SJCRH30 (cell line): ENCODE results near the gene ETFRF1. TPM values are rescaled to one million over a fixed set of nuclear protein-coding genes. Genes with fewer than 3 reads are reported as not detected.

Source experiments
- DNase-seq, 2 experiments: peaks; one replicate each; pipeline ENCODE4 v3.0.0-alpha.2; 2015 to 2020
- H3K27ac ChIP-seq: fragments of 250-450 bp; sonication (Bioruptor Pico); 2 replicates; pipeline ENCODE4 v1.5.1; 2020; ENCODE audit warnings: mild to moderate bottlenecking, moderate library complexity
- H3K27me3 ChIP-seq: fragments of 250-450 bp; sonication (Bioruptor Pico); 2 replicates; pipeline ENCODE4 v1.5.1; 2020; ENCODE audit warnings: mild to moderate bottlenecking, moderate library complexity
- H3K36me3 ChIP-seq: fragments of 250-450 bp; sonication (Bioruptor Pico); 2 replicates; pipeline ENCODE4 v1.5.1; 2020; ENCODE audit warnings: mild to moderate bottlenecking, moderate library complexity
- H3K4me1 ChIP-seq: fragments of 250-450 bp; sonication (Bioruptor Pico); 2 replicates; pipeline ENCODE4 v1.5.1; 2020; ENCODE audit warnings: mild to moderate bottlenecking, moderate library complexity
- H3K4me3 ChIP-seq: fragments of 250-450 bp; sonication (Bioruptor Pico); 2 replicates; pipeline ENCODE4 v1.5.1; 2020; ENCODE audit warnings: mild to moderate bottlenecking, moderate library complexity
- H3K9me3 ChIP-seq: fragments of 250-450 bp; sonication (Bioruptor Pico); replicated peaks from 2 replicates; pipeline ENCODE4 v1.5.1; 2020; ENCODE audit warnings: mild to moderate bottlenecking, moderate library complexity
- total RNA-seq: library from RNA; depleted of rRNA; stranded (reverse); fragments of >200 nt; shearing (Covaris generic); gene quantifications from 2 replicates; pipeline ENCODE4 v1.2.3, GENCODE V29; 2014; rRNA removed

ETFRF1 gene, protein sequence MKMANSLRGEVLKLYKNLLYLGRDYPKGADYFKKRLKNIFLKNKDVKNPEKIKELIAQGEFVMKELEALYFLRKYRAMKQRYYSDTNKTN
- total RNA-seq = 23.7 and 27.1 TPM in 2 replicates

GRCh38 chr12:25195056-25195971 is at the start of gene ETFRF1, which contains the start of gene DNAI7:
TSS of gene ETFRF1 (plus strand) at chr12:25195237. CDS start at chr12:25203957, 8,720 bp downstream.
TSS of gene DNAI7 (minus strand) at chr12:25195160. CDS start at chr12:25195078, 82 bp downstream.
- Histone ChIP-seq H3K36me3 (no peaks in the 10 kb centered on the region), H3K4me1 (peaks cover 12% of the 10 kb centered on the region; the same call in 1 of the 2 replicates), H3K4me3 (peak within 1 kb of the TSS; percentile 71), H3K27ac (peak within 1 kb of the TSS; percentile 70), H3K27me3 (no peaks in the 10 kb centered on the region), H3K9me3 (no peaks in the 10 kb centered on the region)
- DNase-seq = peak; percentile 96 to 98

- no peaks in the 10 kb centered on the region for H3K9me3 ChIP-seq
- H3K4me3 ChIP-seq = no peak overlapping the region
- peaks cover 7% of the 10 kb centered on the region; the same call in 1 of the 2 replicates for H3K27me3 ChIP-seq
- H3K27ac ChIP-seq = no peak overlapping the region
- no peak for DNase-seq
- peaks cover 1% of the 10 kb centered on the region; the same call in 1 of the 2 replicates for H3K4me1 ChIP-seq
- no peaks in the 10 kb centered on the region for H3K36me3 ChIP-seq
These were observed 48.4 kb upstream of the ETFRF1 start for GRCh38 chr12:25146686-25147085.

DNA sequence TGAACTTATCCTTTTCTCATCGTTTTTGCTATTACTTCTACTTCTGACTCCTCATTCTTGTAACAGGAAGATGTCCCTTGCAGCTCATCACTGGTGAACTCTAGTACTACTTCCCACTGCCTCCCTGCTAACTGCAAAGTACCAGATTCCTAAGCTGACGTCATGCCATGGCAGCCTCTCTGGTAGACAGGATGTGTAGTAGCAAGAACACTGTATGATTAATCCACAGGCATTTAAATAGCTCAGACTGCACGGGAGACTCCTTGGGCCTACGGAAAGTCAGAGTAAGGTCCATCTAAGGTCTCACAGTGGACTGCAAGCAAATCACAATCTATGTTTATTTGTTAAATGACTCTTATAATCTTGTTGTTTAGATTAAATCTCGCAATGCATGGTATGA is 43.6 kb upstream of the ETFRF1 start:
- peaks cover 4% of the 10 kb centered on the region; the same call in 1 of the 2 replicates for H3K4me1 ChIP-seq
- H3K4me3 ChIP-seq = no peak overlapping the region
- no peaks in the 10 kb centered on the region for H3K27me3 ChIP-seq
- no peak overlapping the region for H3K27ac ChIP-seq
- H3K36me3 ChIP-seq = no peaks in the 10 kb centered on the region
- no peaks in the 10 kb centered on the region for H3K9me3 ChIP-seq
- peak; percentile 61 to 70 for DNase-seq

GRCh38 chr12:25152055-25152454 is 43.0 kb upstream of the ETFRF1 start:
- DNase-seq = no peak
- no peak overlapping the region for H3K4me3 ChIP-seq
- H3K36me3 ChIP-seq = no peaks in the 10 kb centered on the region
- H3K27ac ChIP-seq = no peak overlapping the region
- H3K9me3 ChIP-seq = no peaks in the 10 kb centered on the region
- no peaks in the 10 kb centered on the region for H3K27me3 ChIP-seq
- H3K4me1 ChIP-seq = peaks cover 4% of the 10 kb centered on the region; the same call in 1 of the 2 replicates

- Histone ChIP-seq H3K27ac (no peak overlapping the region), H3K4me1 (peaks cover 9% of the 10 kb centered on the region), H3K27me3 (no peaks in the 10 kb centered on the region), H3K4me3 (no peak overlapping the region), H3K9me3 (no peaks in the 10 kb centered on the region), H3K36me3 (no peaks in the 10 kb centered on the region)
- peak in 1 of 2 experiments; percentile 49 for DNase-seq
These were observed 39.9 kb upstream of the ETFRF1 start for GRCh38 chr12:25155022-25155576.

DNA sequence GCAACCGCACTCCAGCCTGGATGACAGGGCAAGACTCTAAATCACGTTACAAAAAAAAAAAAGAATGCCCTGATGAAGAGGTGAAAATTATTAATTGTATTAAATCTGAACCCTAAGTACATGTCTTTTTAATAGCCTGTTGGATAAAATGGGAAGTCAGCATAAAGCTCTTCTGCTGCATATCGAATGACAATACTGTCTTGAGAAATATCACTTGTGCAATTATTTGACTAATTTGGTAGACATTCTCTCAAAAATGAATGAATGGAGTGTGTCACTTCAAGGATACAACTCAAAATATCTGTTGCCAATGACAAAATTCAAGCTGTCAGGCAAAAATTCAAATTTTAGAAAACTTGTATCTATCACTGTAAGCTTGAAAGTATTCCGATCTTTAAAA is 39.0 kb upstream of the ETFRF1 start:
- H3K9me3 ChIP-seq = no peaks in the 10 kb centered on the region
- H3K4me3 ChIP-seq = no peak overlapping the region
- H3K4me1 ChIP-seq = peaks cover 9% of the 10 kb centered on the region
- no peak overlapping the region for H3K27ac ChIP-seq
- DNase-seq = no peak
- H3K27me3 ChIP-seq = no peaks in the 10 kb centered on the region
- H3K36me3 ChIP-seq = no peaks in the 10 kb centered on the region

GRCh38 chr12:25162866-25163265 is 32.2 kb upstream of the ETFRF1 start:
- Histone ChIP-seq H3K36me3 (no peaks in the 10 kb centered on the region), H3K4me1 (peaks cover 5% of the 10 kb centered on the region; the same call in 1 of the 2 replicates), H3K27me3 (no peaks in the 10 kb centered on the region), H3K9me3 (no peaks in the 10 kb centered on the region), H3K4me3 (no peak overlapping the region), H3K27ac (no peak overlapping the region)
- no peak for DNase-seq

- no peak overlapping the region for H3K27ac ChIP-seq
- no peaks in the 10 kb centered on the region for H3K36me3 ChIP-seq
- no peak overlapping the region for H3K4me3 ChIP-seq
- no peak for DNase-seq
- H3K9me3 ChIP-seq = peaks cover 2% of the 10 kb centered on the region; the same call in 1 of the 2 replicates
- peaks cover 7% of the 10 kb centered on the region; the same call in 1 of the 2 replicates for H3K4me1 ChIP-seq
- no peaks in the 10 kb centered on the region for H3K27me3 ChIP-seq
These were observed 12.3 kb upstream of the ETFRF1 start for GRCh38 chr12:25182765-25183164.

- no peaks in the 10 kb centered on the region for H3K27me3 ChIP-seq
- H3K27ac ChIP-seq = no peak overlapping the region
- no peaks in the 10 kb centered on the region for H3K36me3 ChIP-seq
- H3K9me3 ChIP-seq = 0 out of 2 replicates have a peak, but pooled peaks cover 2% of the 10 kb centered on the region
- DNase-seq = no peak
- H3K4me3 ChIP-seq = no peak overlapping the region
- peaks cover 21% of the 10 kb centered on the region for H3K4me1 ChIP-seq
These were observed 10.9 kb upstream of the ETFRF1 start for GRCh38 chr12:25184132-25184531.

DNA sequence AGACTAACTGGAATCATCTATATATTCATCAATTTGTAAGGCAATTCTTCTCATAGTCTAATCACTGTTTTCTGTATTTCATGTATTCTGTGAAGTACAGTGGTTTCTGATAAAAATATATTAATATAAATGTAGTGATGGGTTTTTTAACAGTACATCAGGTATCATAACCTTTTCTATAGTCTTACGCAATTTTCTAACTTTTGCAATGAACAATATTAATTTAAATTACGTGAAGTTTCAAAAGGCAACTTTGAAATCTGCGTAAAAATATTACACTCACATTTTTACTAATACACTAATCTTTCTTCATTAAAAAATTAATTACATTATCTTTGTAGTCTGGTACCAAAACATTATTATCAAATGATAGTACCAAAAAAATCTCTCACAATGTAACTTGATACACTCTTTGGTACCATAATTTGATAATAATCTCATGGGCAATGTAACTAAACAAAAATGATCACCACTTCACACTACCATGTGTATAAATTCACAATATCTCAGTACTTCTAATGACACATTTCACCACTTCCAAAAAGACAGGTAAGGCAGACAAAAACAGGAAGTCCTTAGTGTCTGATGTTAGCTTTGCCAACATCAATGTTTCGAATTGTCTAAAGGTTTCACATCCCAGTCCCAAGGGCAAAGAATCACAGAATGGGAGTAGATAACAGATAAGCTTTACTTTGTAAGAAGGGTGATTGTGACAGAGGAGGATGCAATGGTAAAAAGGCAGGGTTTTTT is 8.8 kb upstream of the ETFRF1 start:
- Histone ChIP-seq H3K4me3 (no peak overlapping the region), H3K36me3 (no peaks in the 10 kb centered on the region), H3K9me3 (0 out of 2 replicates have a peak, but pooled peaks cover 2% of the 10 kb centered on the region), H3K27ac (no peak overlapping the region), H3K27me3 (no peaks in the 10 kb centered on the region), H3K4me1 (peaks cover 38% of the 10 kb centered on the region)
- DNase-seq = no peak

GRCh38 chr12:25186788-25187402 is 8.1 kb upstream of the ETFRF1 start:
- DNase-seq = no peak
- H3K27me3 ChIP-seq = no peaks in the 10 kb centered on the region
- no peak overlapping the region for H3K4me3 ChIP-seq
- H3K36me3 ChIP-seq = no peaks in the 10 kb centered on the region
- H3K27ac ChIP-seq = no peak overlapping the region
- H3K9me3 ChIP-seq = 0 out of 2 replicates have a peak, but pooled peaks cover 2% of the 10 kb centered on the region
- H3K4me1 ChIP-seq = peaks cover 38% of the 10 kb centered on the region

DNA sequence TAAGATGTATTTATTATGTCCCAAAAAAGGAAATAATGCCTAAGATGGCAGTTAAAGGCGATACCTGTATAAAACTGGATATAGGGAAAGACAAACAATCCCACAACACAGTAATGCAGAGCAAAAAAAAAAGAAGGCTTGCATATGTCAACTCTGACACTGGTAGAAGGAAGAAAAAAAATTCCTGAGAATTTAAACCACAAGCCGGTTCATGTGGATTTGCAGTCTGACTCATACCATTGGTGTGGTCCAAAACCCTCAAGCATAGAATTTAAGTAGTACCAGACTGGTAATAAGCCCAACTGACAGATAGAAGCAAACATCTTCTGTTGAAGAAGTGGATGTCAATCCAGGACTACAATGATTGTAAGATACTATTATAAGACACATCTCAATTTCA is 7.3 kb upstream of the ETFRF1 start:
- Histone ChIP-seq H3K27me3 (no peaks in the 10 kb centered on the region), H3K4me3 (no peak overlapping the region), H3K4me1 (peaks cover 38% of the 10 kb centered on the region), H3K27ac (peak overlapping the region; percentile 93), H3K9me3 (0 out of 2 replicates have a peak, but pooled peaks cover 2% of the 10 kb centered on the region), H3K36me3 (no peaks in the 10 kb centered on the region)
- peak; percentile 33 to 59 for DNase-seq

DNA sequence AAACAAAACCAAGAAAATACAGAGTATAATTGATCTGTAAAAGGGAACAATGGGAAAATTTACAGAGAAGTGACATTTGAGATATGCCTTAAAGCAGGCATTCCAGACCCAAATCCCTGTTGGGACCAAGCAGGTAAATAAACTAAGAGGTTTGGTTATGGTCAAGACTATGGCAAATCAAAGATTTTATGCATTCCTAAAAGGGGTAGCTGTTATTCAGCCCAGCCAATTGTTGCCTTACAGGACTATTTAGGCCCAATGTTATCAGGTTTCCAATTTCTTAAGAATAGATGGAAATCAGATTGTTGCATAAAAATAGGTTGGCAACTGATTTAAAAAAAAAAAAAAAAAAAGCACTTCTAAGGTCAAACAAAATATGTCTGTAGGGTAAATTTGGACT is 5.4 kb upstream of the ETFRF1 start:
- H3K4me1 ChIP-seq = peaks cover 41% of the 10 kb centered on the region
- H3K27ac ChIP-seq = peak overlapping the region; percentile 93
- no peak overlapping the region for H3K4me3 ChIP-seq
- H3K27me3 ChIP-seq = no peaks in the 10 kb centered on the region
- DNase-seq = peak; percentile 38 to 62
- 0 out of 2 replicates have a peak, but pooled peaks cover 2% of the 10 kb centered on the region for H3K9me3 ChIP-seq
- H3K36me3 ChIP-seq = no peaks in the 10 kb centered on the region

DNA sequence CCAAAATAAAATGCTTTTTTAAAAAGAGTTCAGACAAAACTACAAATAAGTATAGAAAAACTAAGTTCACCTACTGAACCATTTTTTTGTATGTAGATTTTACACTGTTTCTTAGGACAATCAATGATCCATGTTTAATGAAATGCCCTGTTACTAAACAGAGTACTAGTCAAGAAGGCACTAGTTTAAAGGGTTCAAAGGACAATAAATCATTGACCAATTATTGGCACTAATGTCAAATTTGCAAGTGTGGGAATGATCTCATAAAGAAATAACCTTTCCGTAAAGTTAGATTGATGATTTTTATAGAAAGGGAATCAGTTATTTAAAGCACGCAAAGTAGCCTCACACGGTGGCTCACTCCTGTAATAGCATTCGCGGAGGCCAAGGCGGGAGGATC is 4.2 kb upstream of the ETFRF1 start:
- H3K27me3 ChIP-seq = no peaks in the 10 kb centered on the region

More for the DNA sequence above, 4.2 kb upstream of the ETFRF1 start:
- H3K9me3 ChIP-seq = 0 out of 2 replicates have a peak, but pooled peaks cover 2% of the 10 kb centered on the region
- no peaks in the 10 kb centered on the region for H3K36me3 ChIP-seq
- H3K4me1 ChIP-seq = peaks cover 41% of the 10 kb centered on the region
- no peak overlapping the region for H3K4me3 ChIP-seq
- peak overlapping the region; percentile 93 for H3K27ac ChIP-seq
- DNase-seq = no peak
